ENCODE measurements around the gene TPP2. TPM values are rescaled to one million over a fixed set of nuclear protein-coding genes. Genes with fewer than 3 reads are reported as not detected.
A peak's percentile ranks its signal among the peaks of the same experiment; 100 is the strongest.

The TPP2 gene
- total RNA-seq (2014; rRNA removed; shearing (Covaris generic)): 41.1 and 47.0 TPM in 2 replicates
- 33.3 and 42.5 TPM in 2 replicates for polyA plus RNA-seq (2015; cell fraction: cytosol; rRNA removed)
- polyA plus RNA-seq (2015; cell fraction: nucleus; rRNA removed): 110 and 111 TPM in 2 replicates

DNA sequence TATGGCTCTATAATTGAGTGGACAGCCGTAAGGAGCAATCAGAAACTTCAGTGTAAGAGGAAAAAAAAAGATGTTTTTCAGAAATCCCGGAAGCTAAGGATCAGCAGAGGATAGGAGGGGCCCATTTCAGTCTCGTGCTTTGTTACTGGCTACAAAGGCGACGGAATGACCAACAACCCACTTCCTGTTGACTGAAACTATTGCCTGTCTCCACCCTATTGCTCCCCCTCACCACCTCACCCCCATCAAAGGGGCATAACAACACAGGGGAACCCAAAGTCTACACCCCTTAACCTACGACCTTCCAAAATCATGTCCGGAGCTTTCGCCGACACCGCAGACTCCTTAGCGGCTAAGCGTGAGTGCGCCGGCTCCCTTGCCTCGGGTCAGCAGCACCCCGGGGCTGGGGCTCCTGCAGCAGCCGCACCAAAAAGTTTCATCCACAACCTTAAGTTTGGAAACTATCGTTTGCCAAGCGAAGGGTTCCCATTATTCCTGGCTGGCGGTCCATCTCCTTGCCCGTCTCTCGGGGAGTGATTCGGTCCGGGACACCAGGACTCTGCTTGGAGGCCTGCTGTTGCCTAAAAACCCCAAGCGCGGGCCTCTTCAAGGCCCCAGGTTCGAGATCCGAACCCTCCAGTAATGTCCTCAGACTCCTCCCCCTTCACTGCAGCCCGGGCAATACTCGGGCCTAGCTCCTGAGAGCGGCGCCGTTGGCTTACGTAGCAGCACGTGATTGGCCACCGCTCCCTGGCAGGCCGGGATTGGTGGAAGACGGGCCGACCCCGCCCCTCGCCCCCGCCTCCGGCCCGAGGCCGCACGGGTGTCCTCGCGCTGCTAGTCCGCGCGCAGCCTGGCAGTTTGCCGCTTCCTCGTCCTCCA lies at the start of gene TPP2:
TPP2 (plus strand) TSS at position 840 of the 882 bp plus-strand sequence. CDS start 53 bp downstream, outside the sequence.
- DNase-seq (ENCODE audit: low read depth): peak; percentile 97

DNA sequence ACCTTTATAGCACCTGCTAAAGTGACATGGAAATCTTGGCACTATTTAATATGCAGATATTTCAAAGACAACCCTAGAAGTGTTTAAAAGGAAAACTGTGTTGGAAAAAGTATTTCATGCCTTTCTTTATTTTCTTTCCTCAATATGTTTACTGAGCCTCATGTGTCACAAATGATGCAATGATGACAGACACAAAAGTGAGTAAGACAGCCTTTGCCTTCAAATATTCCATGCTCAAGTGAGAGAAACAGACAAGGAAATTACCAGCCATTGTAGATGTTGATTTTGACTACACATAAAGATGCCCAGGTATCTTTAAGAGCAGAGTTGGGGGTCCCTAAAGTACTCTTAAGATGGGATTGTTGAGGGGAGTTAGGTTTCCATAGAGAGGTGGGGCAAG lies 48.0 kb upstream of the TPP2 start:
- no peak for DNase-seq (ENCODE audit: low read depth)

DNA sequence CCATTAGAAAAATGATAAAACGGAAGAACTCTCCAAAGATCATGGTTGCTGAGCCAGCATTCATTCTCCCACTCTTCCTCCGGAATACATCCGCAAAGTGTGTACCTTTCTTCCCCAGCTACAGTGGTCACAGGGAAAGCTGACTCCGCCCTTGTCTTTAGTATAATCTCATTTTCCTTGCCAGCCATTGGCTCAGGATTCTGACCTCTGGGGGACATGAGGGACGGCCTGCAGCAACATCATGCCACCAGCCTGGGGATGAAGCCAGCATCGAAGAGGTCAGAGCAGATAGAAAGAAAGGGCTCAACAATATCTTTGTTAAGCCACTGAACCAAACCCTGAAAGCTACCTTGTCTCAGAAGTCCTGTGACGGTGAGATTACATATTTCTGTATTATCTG lies 46.3 kb upstream of the TPP2 start:
- no peak for DNase-seq (ENCODE audit: low read depth)

DNA sequence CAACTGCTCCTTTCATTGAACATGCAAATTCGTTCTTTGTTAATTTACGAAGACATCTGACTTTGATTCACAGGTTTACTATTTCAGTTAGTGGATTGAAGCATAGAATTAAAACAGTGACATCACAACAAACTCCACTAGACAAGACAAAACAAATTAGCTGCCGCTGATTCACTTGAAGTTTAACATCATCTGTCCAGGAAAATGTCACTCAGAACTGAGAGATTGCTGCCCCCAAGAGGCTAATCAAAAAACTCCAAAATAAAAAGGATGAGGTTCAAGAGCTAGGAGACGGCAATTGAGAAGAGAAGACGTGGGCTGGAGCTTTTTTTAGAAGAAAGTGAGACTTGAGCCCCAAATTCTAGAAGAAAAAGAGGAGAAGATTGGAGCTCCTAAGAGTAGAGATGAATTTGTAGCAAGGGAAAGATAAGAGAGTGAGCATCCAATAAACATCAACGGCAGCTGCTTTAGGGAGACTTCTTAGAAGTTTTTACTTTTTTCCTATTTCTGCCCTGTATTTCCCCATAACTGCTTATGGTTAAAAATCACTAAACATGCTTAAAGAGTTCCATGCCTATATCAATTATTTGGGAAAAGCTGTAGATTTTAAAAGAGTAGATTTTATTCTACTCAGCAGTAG lies 40.8 kb upstream of the TPP2 start:
- DNase-seq (ENCODE audit: low read depth): peak; percentile 63

DNA sequence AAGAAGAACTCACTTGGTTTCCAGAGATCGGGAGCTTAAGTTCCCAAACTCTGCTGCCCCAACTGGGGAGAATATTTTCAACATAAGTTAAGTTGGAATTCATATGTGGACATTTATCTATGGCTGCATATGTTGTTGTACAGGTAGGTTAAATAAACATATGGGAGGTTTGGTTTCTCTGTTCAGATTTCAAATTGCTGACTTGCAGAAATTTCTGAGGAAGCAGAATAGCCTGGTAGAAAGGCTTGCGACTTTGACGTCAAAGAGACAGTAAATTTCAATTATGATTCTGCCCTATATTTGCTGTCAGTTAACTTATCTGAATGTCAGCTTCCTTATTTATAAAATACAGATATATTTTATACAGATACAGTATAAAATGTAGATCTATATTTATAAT lies 40.0 kb upstream of the TPP2 start:
- peak; percentile 14 for DNase-seq (ENCODE audit: low read depth)

DNA sequence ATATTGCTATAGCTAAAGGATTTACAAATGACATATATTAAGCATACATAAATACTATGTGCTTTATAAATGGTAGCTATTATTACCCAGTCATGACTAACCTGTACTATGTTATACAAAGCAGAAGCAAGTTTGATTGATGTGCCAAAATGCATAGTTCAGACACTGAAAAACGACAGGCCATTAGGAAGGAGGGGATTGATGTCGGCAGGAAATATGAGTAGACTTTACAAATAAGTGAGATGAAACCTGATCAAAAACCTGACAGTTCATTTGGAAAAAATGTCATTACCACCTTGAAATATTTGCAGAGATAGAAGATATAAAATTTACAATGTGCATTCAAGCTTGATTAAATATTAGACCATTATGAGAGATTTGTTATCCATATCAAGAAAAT lies 38.8 kb upstream of the TPP2 start:
- DNase-seq (ENCODE audit: low read depth): no peak

DNA sequence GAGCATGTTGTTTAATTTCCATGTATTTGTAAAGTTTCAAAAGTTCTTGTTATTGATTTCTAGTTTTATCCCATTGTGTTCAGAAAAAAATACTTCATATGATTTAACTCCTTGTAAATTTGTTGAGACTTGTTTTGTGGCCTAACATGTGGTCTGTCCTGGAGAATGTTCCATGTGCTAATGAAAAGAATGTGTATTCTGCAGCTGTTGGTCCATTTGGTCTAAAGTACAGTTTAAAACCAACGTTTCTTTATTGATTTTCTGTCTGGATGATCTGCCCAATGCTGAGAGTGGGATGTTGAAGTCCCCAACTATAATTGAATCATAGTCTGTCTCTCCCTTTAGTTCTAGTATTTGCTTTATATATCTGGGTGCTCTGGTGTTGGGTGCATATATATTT lies 34.9 kb upstream of the TPP2 start:
- no peak for DNase-seq (ENCODE audit: low read depth)

DNA sequence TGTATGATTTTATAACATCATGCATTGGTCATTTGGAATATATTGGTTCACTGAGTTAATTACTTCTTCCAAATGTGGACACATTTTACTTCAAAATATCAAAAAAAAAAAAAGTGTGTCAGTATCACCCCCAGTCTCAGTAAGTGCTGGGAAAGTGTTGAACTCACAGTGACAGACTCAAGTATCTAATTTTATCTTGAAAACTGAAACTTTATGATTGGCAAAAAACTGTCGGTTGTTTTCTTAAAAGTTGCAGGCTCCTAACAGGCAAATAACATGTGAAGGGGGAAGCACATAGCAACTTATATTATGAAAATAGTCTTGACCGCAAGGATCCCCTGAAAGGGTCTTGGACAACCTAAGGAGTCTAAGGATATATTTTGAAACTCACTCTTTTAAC lies 33.5 kb upstream of the TPP2 start:
- no peak for DNase-seq (ENCODE audit: low read depth)

DNA sequence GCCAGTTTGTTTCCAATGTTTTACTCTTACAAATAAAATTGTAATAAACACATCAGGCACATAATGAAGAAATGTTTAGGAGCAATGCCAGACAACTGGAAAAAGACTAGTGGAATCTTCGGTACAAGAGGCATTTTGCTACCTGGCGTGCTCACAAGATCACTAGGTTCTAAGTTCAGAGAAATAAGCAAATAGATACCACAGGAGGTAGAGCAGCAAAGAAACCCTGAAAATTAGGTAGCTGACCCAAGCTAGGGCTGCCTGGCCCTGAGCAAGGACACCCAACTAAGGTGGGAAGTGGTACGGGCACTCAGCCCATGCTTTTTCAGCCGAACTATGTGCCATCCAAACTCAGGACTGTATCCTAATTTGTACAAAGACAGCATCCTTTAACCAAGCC lies 32.2 kb upstream of the TPP2 start:
- no peak for DNase-seq (ENCODE audit: low read depth)

DNA sequence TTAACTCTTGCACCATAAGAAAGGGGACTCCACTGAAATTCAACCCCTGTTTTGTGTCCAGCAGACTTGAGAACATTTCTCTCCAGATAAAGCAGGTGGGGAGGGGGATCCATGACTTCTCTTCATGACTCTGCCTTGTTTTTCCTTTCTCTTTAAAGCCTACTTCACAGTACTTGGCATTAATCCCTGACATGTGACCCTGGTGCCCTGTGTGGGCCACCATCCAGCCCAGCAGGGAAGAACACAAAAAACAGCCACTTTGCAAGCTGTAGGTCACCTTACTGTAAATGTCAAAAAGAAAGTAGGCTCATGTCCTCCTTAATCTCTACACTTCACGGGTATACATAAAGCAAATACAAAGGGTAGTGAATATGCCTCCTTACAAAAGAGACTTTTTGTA lies 30.3 kb upstream of the TPP2 start:
- DNase-seq (ENCODE audit: low read depth): no peak

DNA sequence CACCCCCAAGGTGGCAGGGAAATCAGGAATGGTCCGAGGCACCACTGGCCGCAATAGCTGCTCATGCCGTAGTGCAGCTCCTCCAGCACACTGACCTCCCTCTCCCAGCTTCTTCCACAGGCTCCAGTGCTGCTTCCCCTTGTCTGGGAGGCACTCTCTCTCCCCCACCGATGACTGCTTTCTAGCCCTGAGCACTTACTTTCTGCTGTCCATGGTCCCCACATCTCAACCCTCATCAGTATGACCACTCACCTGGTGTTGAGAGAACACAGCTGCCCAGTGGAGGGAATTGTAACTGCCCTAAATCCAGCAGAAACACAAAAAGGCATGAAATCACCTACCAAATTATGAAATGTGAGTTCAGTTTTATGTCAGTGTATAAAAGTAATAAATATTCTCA lies 28.9 kb upstream of the TPP2 start:
- DNase-seq (ENCODE audit: low read depth): no peak

DNA sequence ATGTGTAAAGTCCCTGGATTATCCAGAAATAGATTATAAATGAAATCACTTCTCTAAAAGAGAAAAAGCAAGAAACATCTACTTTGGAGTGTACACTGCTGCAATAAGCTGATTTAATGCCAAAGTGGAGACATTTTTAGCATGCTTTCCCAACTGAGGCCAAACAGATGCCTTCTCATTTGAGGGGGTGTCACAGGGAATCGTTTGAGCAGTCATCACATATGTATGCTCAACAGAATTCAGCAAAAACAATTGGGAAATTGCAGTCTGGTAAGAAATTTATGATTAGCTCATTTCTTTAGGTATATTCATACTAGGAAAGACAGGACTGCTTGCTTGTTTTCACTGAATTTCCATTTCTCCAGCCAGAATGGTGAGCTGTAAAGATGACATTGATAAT lies 27.3 kb upstream of the TPP2 start:
- no peak for DNase-seq (ENCODE audit: low read depth)

DNA sequence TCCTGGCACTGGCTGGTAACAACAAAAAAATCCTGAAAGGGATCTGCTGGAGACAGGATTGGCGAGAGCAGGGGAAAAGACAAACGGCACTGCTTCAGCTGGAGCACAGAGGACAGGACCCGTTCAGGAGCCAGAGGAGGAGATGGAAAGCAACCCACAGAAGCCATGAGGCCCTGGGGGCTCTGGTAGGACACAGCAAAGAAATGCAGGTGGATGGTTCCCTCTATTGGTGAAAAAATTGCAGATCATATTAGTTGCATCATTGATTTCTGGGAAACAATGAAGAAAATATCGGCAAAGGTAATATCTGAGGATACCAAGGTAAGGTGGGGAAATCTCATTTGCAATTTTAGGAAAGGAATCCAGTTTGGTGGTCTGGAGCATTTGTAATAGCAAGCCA lies 25.7 kb upstream of the TPP2 start:
- DNase-seq (ENCODE audit: low read depth): no peak

DNA sequence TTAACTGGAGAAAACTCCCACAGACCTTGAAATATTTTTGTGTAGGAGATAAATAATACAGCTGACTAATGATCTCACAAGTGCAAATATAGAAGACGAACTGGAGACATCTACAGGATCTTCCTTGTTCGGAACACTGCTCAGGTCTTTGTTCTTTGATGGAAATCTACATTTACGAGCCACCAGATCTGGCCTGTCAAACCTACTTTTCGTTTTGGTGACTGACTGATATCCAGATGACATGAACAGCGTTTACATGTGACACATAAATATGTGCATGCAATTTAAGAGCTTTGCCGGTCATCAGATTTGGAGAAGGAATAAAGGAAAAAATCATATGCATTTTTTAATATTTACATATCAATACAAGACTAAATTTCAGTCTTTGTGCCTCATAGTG lies 24.5 kb upstream of the TPP2 start:
- no peak for DNase-seq (ENCODE audit: low read depth)

DNA sequence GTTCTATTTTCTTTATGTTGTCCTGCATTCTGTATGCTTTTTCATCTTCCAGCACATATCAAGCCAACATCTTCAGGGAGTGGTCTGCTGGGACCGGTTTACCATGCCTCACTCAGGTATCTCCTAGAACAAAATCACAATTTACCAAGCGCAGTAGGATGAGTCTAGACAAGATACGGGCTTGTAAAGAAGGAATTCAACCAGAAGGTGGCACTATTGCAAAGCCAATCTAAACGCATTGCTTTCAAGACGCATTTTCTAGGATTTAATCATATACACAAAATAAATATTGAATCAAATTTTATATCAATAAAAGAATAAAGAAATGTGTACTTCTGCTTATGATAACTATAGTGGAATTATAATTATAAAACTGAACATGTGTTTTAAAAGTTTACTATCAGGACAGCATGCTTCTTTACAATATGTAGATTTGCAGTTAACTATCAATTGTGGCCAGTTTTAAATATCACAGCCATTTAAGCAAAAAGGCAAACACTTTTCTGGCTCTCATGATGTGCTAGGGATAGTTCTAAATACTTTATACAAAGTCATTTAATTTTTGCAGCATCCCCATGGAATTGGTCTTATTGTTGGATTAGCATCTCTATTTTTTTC lies 16.1 kb upstream of the TPP2 start:
- peak; percentile 47 for DNase-seq (ENCODE audit: low read depth)

DNA sequence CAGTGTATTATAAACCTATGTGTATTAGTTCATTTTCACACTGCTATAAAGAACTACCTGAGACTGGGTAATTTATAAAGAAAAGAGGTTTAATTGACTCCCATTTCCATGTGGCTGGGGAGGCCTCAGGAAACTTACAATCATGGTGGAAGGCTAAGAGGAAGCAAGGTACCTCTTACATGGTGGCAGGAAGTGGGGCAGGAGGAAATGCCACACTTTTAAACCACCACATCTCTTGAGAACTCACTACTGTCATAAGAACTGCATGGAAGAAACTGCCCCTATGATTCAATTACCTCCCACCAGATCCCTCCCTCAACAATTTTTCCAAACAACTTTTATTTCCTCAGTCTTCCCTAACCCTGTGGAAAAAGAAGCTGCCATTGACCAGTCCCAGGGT lies 14.5 kb upstream of the TPP2 start:
- no peak for DNase-seq (ENCODE audit: low read depth)

DNA sequence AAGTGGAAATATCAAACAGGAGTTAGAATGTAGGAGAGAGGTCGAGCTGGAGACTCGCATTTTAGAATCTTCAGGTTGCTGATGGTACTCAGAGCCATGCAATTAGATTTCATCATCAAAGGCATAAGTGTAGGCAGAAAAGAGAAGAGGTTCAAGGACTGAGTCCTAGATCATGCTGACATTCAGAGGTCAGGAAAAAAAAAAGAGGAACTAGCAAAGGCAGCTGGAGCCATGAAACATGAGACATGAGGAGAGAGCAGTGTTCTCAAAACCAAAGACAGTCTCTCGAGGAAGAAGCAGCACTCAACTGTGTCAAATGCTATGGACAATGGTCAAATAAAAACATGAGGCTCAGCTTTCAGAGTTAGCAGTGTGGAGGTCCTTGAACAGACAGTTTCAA lies 12.4 kb upstream of the TPP2 start:
- no peak for DNase-seq (ENCODE audit: low read depth)

DNA sequence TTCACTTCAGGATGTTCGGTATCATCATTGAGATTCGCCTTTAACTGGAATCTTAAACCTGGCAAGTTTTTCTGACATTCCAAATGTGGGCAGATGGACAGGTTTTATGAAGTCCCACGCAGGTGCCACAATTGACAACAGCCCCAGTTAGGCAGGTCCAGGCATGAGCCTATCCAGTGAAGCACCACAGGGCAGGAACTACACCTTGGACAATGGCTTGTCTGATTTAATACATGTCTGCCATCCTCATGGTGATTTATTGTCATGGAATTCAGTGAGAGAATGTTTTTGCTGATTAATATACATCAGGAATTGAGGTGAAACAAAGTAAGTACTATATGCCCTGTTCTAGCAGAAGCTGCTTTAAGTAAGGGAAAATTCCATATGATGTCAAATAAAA lies 10.2 kb upstream of the TPP2 start:
- no peak for DNase-seq (ENCODE audit: low read depth)

DNA sequence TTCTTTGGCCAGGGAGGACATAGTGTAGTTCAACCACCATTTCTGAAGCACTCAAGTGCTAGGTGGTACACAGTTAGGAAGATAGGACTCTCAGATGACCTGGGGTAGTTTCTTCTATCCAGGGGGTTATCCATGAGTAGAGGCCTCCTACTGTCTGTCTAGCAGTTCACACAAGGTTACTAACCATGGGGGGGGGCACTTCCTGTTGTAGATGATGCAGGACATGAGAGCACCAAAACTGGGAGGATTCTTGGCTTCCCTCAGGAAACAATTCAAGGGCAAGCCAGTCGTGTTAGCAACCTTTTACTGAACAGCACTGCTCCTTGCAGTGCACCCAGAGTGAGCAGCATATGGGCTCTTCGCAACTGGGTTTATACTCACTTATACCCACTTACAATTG lies 8.9 kb upstream of the TPP2 start:
- no peak for DNase-seq (ENCODE audit: low read depth)

DNA sequence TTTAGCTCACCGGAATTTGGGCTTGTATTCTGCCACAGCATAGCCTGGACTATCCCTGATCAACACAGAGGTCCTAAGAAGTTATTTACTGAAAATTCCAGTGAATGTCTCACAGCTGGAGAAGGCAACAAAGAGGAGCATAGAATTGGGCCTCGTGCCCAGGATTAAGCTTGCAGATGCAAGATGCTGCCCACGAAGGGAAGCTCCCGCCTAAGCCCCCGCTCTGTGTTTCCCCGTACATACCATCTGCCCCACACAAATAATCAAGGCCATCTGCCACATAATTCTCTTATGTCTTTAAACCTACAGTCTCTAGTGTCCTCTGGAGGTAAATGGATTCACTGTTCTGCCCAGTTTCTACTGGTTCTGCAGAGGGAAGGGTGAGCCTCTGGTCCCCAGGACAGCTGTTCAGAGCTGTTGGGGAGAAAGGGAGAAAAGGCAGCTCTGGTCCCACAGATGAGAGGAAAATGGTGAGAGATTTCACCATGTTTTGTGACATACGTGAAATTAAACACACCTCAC lies 7.4 kb upstream of the TPP2 start:
- no peak for DNase-seq (ENCODE audit: low read depth)

DNA sequence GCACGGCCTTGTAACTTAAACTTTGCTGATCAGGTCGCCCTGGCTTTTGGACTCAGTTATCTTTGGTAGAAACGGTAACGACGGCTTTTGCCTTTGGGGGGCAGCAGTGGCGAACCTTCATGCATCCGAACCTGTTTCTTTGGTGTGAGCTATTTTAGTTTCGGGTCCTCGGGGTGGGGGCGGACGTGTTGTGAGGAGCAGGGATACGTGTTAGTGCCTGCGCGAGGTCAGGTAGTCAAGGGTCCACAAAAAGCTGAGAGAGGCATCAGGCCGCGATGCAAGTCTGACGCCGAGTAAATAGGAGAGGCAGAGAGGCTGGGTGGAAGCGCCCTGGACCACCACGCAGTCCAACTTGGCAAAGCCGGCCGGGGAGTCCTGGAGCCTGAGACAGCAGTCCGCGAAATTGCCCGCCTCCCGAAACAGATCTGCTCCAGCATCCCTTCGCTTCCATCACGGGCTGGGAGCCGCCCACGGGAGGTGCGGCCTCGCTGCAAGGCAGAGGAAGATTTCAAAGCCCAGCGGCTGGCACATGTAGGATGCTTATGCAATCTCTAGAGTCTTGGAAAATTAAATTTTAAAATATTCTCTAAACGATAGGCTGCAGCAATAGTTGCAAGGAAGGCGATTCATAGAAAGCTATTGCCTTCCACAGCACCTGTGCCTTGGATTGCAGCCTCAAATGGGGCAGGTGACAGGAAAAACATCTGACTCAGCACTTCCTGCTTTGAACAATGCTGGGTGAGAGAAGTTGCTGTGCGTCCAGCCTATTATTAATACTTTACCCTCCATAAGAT lies 4.6 kb upstream of the TPP2 start:
- DNase-seq (ENCODE audit: low read depth): peak; percentile 76
